A549 (cell line): Measurements from ENCODE around the gene PIK3CA.

Experiments used
- CTCF ChIP-seq: fragments of >200 bp; sonication (Bioruptor Twin); formaldehyde crosslinking; IDR thresholded peaks from 3 replicates; pipeline ENCODE4 v1.5.1; 2016
- POLR2A ChIP-seq: IDR thresholded peaks from 2 replicates; pipeline ENCODE4 v1.6.1; 2012; ENCODE audit warnings: mild to moderate bottlenecking, low read length
- TF ChIP-seq, protein P1 (sequence below): fragments of 200-600 bp; sonication (generic); IDR thresholded peaks from 2 replicates; pipeline ENCODE4 v1.6.1; 2016; ENCODE audit warnings: antibody characterized with exemption, mild to moderate bottlenecking, moderate library complexity

- TF ChIP-seq, protein P1, sequence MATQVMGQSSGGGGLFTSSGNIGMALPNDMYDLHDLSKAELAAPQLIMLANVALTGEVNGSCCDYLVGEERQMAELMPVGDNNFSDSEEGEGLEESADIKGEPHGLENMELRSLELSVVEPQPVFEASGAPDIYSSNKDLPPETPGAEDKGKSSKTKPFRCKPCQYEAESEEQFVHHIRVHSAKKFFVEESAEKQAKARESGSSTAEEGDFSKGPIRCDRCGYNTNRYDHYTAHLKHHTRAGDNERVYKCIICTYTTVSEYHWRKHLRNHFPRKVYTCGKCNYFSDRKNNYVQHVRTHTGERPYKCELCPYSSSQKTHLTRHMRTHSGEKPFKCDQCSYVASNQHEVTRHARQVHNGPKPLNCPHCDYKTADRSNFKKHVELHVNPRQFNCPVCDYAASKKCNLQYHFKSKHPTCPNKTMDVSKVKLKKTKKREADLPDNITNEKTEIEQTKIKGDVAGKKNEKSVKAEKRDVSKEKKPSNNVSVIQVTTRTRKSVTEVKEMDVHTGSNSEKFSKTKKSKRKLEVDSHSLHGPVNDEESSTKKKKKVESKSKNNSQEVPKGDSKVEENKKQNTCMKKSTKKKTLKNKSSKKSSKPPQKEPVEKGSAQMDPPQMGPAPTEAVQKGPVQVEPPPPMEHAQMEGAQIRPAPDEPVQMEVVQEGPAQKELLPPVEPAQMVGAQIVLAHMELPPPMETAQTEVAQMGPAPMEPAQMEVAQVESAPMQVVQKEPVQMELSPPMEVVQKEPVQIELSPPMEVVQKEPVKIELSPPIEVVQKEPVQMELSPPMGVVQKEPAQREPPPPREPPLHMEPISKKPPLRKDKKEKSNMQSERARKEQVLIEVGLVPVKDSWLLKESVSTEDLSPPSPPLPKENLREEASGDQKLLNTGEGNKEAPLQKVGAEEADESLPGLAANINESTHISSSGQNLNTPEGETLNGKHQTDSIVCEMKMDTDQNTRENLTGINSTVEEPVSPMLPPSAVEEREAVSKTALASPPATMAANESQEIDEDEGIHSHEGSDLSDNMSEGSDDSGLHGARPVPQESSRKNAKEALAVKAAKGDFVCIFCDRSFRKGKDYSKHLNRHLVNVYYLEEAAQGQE = no peak
- TF ChIP-seq POLR2A = no peak
- no peak for TF ChIP-seq CTCF
Observed at GRCh38 chr3:179286331-179286730, 138.2 kb downstream of the PIK3CA start.
